GM12864 (cell line): ENCODE results near the gene SPATA1.
"Not testable (repeated sequence)": the region's sequence is repeated elsewhere in the genome, so short reads cannot be mapped to it uniquely, and the experiment has no call there.

Source experiments
- DNase-seq: peaks from one replicate; pipeline ENCODE4 v3.0.0-alpha.2; 2011; ENCODE audit warnings: low read depth
- H3K4me3 ChIP-seq: 2 replicates; pipeline ENCODE4 v1.5.1; 2011; ENCODE audit warnings: mild to moderate bottlenecking, low read depth, low read length, control low read depth
- TF ChIP-seq, protein P1 (sequence below): IDR thresholded peaks from 2 replicates; pipeline ENCODE4 v1.5.1; 2011; ENCODE audit warnings: low read depth, mild to moderate bottlenecking, moderate library complexity, low read length, control low read depth, inconsistent platforms; ENCODE audit errors: missing control alignments

The SPATA1 gene

GRCh38 chr1:84497631-84498275 is 8.4 kb upstream of the SPATA1 start:
- no peak for DNase-seq
- H3K4me3 ChIP-seq, result no peak overlapping the region
- TF ChIP-seq, protein P1, sequence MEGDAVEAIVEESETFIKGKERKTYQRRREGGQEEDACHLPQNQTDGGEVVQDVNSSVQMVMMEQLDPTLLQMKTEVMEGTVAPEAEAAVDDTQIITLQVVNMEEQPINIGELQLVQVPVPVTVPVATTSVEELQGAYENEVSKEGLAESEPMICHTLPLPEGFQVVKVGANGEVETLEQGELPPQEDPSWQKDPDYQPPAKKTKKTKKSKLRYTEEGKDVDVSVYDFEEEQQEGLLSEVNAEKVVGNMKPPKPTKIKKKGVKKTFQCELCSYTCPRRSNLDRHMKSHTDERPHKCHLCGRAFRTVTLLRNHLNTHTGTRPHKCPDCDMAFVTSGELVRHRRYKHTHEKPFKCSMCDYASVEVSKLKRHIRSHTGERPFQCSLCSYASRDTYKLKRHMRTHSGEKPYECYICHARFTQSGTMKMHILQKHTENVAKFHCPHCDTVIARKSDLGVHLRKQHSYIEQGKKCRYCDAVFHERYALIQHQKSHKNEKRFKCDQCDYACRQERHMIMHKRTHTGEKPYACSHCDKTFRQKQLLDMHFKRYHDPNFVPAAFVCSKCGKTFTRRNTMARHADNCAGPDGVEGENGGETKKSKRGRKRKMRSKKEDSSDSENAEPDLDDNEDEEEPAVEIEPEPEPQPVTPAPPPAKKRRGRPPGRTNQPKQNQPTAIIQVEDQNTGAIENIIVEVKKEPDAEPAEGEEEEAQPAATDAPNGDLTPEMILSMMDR, result no peak

GRCh38 chr1:84502927-84503326 is 3.3 kb upstream of the SPATA1 start:
- no peak overlapping the region for H3K4me3 ChIP-seq
- no peak for DNase-seq
- TF ChIP-seq, protein P1, result no peak

DNA sequence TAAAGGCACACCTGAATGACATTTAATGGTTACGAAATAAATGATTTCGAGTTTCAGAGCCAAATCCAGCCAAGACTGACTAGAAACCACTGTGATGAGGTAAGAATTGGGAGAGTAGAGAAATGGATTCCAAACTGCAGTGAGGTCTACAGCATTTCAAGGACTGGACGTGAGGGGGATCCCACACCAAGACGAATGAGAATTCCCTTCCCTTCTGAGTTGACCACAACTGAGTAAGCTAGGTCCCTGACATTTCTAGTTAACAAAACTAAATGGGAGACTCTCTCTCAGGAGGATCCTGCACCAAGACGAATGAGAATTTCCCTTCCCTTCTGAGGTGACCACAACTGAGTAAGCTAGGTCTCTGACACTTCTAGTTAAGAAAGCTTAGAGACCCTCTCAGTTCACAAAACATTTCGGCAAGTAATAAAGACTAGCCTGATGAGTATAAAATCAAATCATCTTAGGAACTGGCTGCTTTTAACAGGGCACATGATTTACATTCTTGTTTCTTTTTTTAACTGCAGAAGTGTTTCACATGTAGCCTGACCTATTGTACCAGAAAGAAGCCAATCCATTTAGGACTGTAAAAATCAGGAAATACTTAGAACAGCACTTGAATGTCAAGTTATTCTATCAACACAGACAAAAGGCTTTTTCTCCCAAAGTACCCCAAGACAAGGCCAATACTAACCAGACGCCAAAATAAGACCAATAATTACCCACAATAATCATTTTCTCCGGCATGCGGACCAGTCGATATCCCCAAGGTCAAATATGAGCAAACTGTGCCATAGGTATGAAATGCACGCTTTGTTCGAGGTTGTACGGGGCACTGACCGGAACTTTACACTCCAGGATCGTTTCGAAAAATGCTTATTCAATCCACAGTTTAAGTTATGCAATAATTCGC is 1.4 kb upstream of the SPATA1 start:
- H3K4me3 ChIP-seq, result peak overlapping the region; percentile 84
- no peak for DNase-seq
- TF ChIP-seq, protein P1, result no peak

DNA sequence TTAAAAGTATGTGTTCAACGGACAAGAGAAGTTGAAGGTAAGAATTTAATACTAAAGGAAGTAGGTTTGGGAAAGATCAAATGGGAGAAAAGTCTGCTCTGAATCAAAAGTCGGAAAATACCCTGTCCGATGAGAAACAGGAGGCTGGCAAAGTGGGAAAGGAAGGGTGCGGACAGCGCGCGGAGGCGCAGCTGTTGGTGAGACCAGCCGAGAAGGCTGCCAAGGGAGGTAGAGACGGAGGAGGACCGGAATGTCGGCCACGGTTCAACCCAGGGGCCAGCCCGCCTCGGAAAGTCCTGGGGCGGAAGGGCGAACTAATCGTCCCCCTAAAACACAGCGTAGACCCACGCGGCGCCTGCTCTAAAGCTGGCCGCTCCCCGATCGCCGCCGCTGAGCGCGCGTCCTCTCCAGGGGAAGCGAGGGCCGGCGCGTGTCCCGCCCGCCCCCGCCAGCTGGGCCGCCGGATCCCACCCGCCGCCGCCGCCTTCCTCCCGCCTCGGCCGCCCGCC is 639 bp upstream of the SPATA1 start:
- H3K4me3 ChIP-seq, result peak overlapping the region; percentile 84
- TF ChIP-seq, protein P1, result no peak
- no peak for DNase-seq

- peak overlapping the region; percentile 84 for H3K4me3 ChIP-seq
- TF ChIP-seq, protein P1, result no peak
- no peak for DNase-seq
Measured at GRCh38 chr1:84506729-84507453, 705 bp downstream of the SPATA1 start.

- DNase-seq, H3K4me3 ChIP-seq: not testable (repeated sequence)
Measured at GRCh38 chr1:84507887-84508286, 1.7 kb downstream of the SPATA1 start.

GRCh38 chr1:84508510-84508909 is 2.3 kb downstream of the SPATA1 start:
- DNase-seq, result no peak
- TF ChIP-seq, protein P1, result no peak
- H3K4me3 ChIP-seq, result no peak overlapping the region
